Naive thymus-derived CD4-positive, alpha-beta T cell (primary cell): Measurements from ENCODE around the gene SLC33A1. TPM values are rescaled to one million over a fixed set of nuclear protein-coding genes. Genes with fewer than 3 reads are reported as not detected.
"Not testable (repeated sequence)": the region's sequence is repeated elsewhere in the genome, so short reads cannot be mapped to it uniquely, and the experiment has no call there.

ENCODE experiments used
- ATAC-seq: fragments of 150-1000 bp; cut with Tn5 transposase; 2 replicates; pipeline ENCODE4 v1.10.0; 2021; ENCODE audit warnings: mild to moderate bottlenecking, moderate library complexity
- CTCF ChIA-PET: fragments of 350-600 bp; sonication (Branson Sonifier 250); formaldehyde crosslinking; loops from one replicate; lab custom pipeline; 2021; ENCODE audit warnings: antibody characterized with exemption; lab: Charles Lee
- POLR2A ChIA-PET: fragments of 350-600 bp; sonication (Branson Sonifier 250); formaldehyde crosslinking; loops from one replicate; lab custom pipeline; 2021; ENCODE audit warnings: antibody characterized with exemption, inconsistent platforms; lab: Charles Lee
- DNase-seq, 9 donors: peaks; one replicate each; pipeline versions ENCODE4 v3.0.0 to v3.0.0-alpha.2; 2020 to 2022; ENCODE audit warnings: mixed read lengths in 1 of 9
- H3K27ac ChIP-seq: one replicate; pipeline ENCODE4 v1.7.0; 2013; ENCODE audit warnings: mild to moderate bottlenecking, low read depth, low read length, moderate library complexity
- H3K27me3 ChIP-seq, 2 donors: one replicate each; pipeline ENCODE4 v1.7.0; 2013; ENCODE audit warnings: low read length in 2 of 2, mild to moderate bottlenecking in 2 of 2, moderate library complexity in 2 of 2; ENCODE audit not compliant: control insufficient read depth in 2 of 2, insufficient read depth in 2 of 2
- H3K36me3 ChIP-seq, 3 experiments: 1 replicate in 2 of 3; 2 replicates in 1 of 3; pipeline ENCODE4 v1.7.0; 2013; ENCODE audit warnings: low read length in 3 of 3, mild to moderate bottlenecking in 3 of 3, moderate library complexity in 1 of 3; ENCODE audit not compliant: insufficient read depth in 3 of 3, control insufficient read depth in 2 of 3
- H3K4me1 ChIP-seq, 2 donors: one replicate each; pipeline ENCODE4 v1.7.0; 2013; ENCODE audit warnings: low read length in 2 of 2, mild to moderate bottlenecking in 2 of 2, moderate library complexity in 1 of 2; ENCODE audit not compliant: control insufficient read depth in 2 of 2, insufficient read depth in 2 of 2
- H3K4me3 ChIP-seq: 2 replicates; pipeline ENCODE4 v1.7.0; 2013; ENCODE audit warnings: mild to moderate bottlenecking, low read length
- H3K9me3 ChIP-seq, 3 experiments: 1 replicate in 2 of 3; 2 replicates in 1 of 3; pipeline ENCODE4 v1.7.0; 2013; ENCODE audit warnings: low read length in 3 of 3; ENCODE audit not compliant: control insufficient read depth in 2 of 3
- H3K27ac Mint-ChIP-seq, 9 donors: one replicate each; pipeline ENCODE4 v1.8.0; 2020 to 2022; ENCODE audit warnings: mixed read lengths in 9 of 9, mild to moderate bottlenecking in 8 of 9, moderate library complexity in 5 of 9, inconsistent platforms in 2 of 9
- H3K27me3 Mint-ChIP-seq, 5 donors: one replicate each; pipeline ENCODE4 v1.8.0; 2021 to 2022; ENCODE audit warnings: mixed read lengths in 5 of 5, mild to moderate bottlenecking in 1 of 5
- H3K36me3 Mint-ChIP-seq, 5 donors: one replicate each; pipeline ENCODE4 v1.8.0; 2020 to 2022; ENCODE audit warnings: mixed read lengths in 5 of 5, mild to moderate bottlenecking in 3 of 5, inconsistent platforms in 1 of 5
- H3K4me1 Mint-ChIP-seq, 7 donors: one replicate each; pipeline ENCODE4 v1.8.0; 2020 to 2022; ENCODE audit warnings: mixed read lengths in 7 of 7, mild to moderate bottlenecking in 3 of 7, inconsistent platforms in 1 of 7
- H3K4me3 Mint-ChIP-seq, 10 donors: one replicate each; pipeline ENCODE4 v1.8.0; 2020 to 2022; ENCODE audit warnings: mild to moderate bottlenecking in 10 of 10, mixed read lengths in 10 of 10, moderate library complexity in 6 of 10, inconsistent platforms in 2 of 10
- H3K9me3 Mint-ChIP-seq, 11 donors: one replicate each; pipeline ENCODE4 v1.8.0; 2020 to 2022; ENCODE audit warnings: mixed read lengths in 11 of 11, mild to moderate bottlenecking in 4 of 11, inconsistent platforms in 1 of 11, moderate library complexity in 1 of 11
- intact Hi-C, 2 donors: fragments of 100-400 bp; cut with micrococcal nuclease; formaldehyde crosslinking; loops; one replicate each; pipeline ENCODE4 v1.15.1; 2023
- polyA plus RNA-seq, 2 donors: library from polyadenylated mRNA; unstranded; fragments of 300-500 nt; fragmentation: Illumina TruSeq; gene quantifications; one replicate each; pipeline ENCODE4 v1.2.3, GENCODE V29; 2021
- total RNA-seq, 6 experiments: library from RNA in 5 of 6; stranded (reverse) in 5 of 6; gene quantifications; 1 replicate in 5 of 6; 2 replicates in 1 of 6; pipeline ENCODE4 v1.2.3 and lab custom pipeline; 2021 to 2026

SLC33A1 gene
- total and polyA plus RNA-seq, 7 experiments from 2014 or later = 9.4 to 40.8 (median 21.3) TPM

DNA sequence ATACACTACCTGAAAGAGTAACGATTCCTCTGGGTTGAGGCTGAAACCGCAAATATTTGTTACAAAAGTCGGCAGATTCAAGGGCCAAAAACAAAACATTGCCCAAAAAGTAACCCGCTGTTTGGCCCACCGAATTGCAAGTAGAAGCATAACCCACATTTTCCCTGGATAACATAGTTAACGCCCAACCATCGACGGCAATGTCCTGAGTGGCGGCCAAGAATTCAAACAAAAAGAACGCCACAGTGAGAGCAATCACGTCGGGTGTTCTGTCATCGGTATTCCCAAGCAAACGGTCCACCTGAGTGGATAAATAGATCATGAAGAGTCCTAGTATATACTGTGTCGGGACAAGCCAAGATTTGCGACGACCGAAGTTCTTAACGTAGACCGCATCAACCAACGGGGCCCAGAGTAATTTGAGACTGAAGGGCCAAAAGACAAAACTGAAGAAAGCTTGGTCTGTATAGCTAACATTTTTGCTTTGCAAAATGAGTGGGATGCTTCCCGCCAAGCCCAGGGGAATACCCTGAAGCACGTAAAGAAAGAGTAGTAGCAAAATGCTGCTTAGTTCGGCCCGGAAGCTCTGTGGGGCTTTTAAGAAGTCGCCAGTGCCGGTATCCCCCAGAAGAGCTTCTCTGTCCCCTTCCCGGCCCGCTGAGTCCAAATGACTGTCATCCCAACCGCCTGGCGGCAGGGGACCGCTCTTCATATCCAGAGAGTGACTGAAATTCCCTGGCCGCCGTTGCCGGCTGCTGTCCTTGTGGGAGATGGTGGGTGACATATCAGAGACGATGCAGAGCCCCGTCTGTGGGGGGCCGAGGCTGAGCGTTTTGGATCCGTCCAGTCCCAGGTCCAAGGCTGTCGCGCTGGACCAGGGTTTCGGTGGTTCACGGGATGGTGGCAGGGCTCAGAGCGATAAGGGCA is 750 bp downstream of the SLC33A1 start:
- H3K27me3 ChIP-seq = no peaks in the 10 kb centered on the region
- Mint-ChIP-seq H3K4me3 (peak overlapping the region; percentile 86 to 99 (median 95)), H3K4me1 (peaks cover 27 to 54% (median 45%) of the 10 kb centered on the region in 7 donors), H3K36me3 (peaks cover 0 to 25% (median 6%) of the 10 kb centered on the region in 5 donors), H3K27me3 (peaks cover 0 to 7% (median 0%) of the 10 kb centered on the region in 5 donors), H3K9me3 (peaks cover 0 to 9% (median 2%) of the 10 kb centered on the region in 11 donors), H3K27ac (peak overlapping the region; percentile 97 to 100 (median 99))
- peak overlapping the region; percentile 85 for H3K4me3 ChIP-seq
- ATAC-seq (no peak), DNase-seq (peak in 4 of 9 donors; percentile 17 to 49 (median 20))
- CTCF ChIA-PET = interaction anchor here (0.8 to 2.1 kb wide), 3 partner anchors 17 to 98 kb away, joined by 3 to 13 read pairs (median 3); partner anchors contain the start of genes C3orf33 and GMPS
- H3K4me1 ChIP-seq = peaks cover 21 to 39% of the 10 kb centered on the region in 2 donors
- H3K27ac ChIP-seq = peak overlapping the region; percentile 82
- intact Hi-C loops = loop anchor here (1.0 to 10.0 kb wide), 17 partner anchors 9 to 1529 kb away; partner anchors contain the start of genes C3orf33 (in 2 of the 2), CCNL1 (in 2 of the 2), DHX36 (in 2 of the 2) and GMPS (in 2 of the 2)
- no peaks in the 10 kb centered on the region for H3K9me3 ChIP-seq
- peaks cover 0 to 6% (median 0%) of the 10 kb centered on the region in 3 experiments for H3K36me3 ChIP-seq
- POLR2A ChIA-PET = interaction anchor here (0.7 to 3.2 kb wide), 6 partner anchors 8 to 1307 kb away, joined by 3 to 34 read pairs (median 8); partner anchors contain the start of genes C3orf33, CCNL1 and GMPS

- H3K27ac Mint-ChIP-seq = peak overlapping the region in 8 of 9 donors; percentile 8 to 100 (median 98)
- peaks cover 0 to 7% (median 0%) of the 10 kb centered on the region in 5 donors for H3K27me3 Mint-ChIP-seq
- H3K36me3 Mint-ChIP-seq = peaks cover 0 to 30% (median 12%) of the 10 kb centered on the region in 5 donors
- intact Hi-C loops = loop anchor here (5.0 to 10.0 kb wide), 6 partner anchors 100 to 965 kb away; partner anchors contain the start of gene SSR3 (in 1 of the 2)
- no peak for ATAC-seq
- Histone ChIP-seq H3K9me3 (no peaks in the 10 kb centered on the region), H3K27ac (no peak overlapping the region), H3K36me3 (peaks cover 0 to 6% (median 0%) of the 10 kb centered on the region in 3 experiments), H3K4me1 (peaks cover 21 to 39% of the 10 kb centered on the region in 2 donors), H3K27me3 (no peaks in the 10 kb centered on the region), H3K4me3 (peak overlapping the region; percentile 85)
- CTCF ChIA-PET = interaction anchor here (0.8 to 1.3 kb wide), 3 partner anchors 18 to 97 kb away, joined by 3 to 7 read pairs (median 4); partner anchors contain the start of genes C3orf33 and GMPS
- H3K9me3 Mint-ChIP-seq = peaks cover 0 to 9% (median 2%) of the 10 kb centered on the region in 11 donors
- H3K4me3 Mint-ChIP-seq = peak overlapping the region; percentile 86 to 99 (median 95)
- POLR2A ChIA-PET = interaction anchor here (2.1 to 3.2 kb wide), 3 partner anchors 19 to 1308 kb away, joined by 10 to 34 read pairs (median 25); partner anchors contain the start of genes C3orf33, CCNL1 and GMPS
- no peak for DNase-seq
- H3K4me1 Mint-ChIP-seq = peaks cover 34 to 63% (median 54%) of the 10 kb centered on the region in 7 donors
Measured at GRCh38 chr3:155852341-155852740, 1.9 kb downstream of the SLC33A1 start.

DNA sequence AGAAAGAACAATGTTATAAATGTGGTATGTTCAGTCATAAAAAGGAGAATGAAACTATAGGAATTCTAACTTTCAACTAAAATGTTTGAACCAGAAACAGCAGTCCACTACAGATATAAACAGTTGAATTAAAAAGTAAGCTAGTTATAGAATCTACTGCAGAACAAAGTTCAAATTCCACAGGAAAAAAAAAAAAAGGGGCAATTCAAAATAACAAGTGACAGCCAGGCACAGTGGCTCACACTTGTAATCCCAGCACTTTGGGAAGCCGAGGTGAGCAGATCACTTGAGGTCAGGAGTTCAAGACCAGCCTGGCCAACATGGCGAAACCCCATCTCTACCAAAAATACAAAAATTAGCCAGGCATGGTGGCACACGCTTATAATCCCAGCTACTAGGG is 4.8 kb downstream of the SLC33A1 start:
- Mint-ChIP-seq H3K4me3 (peak overlapping the region in 9 of 10 donors; percentile 36 to 65 (median 59)), H3K4me1 (peaks cover 40 to 76% (median 63%) of the 10 kb centered on the region in 7 donors), H3K36me3 (peaks cover 0 to 29% (median 12%) of the 10 kb centered on the region in 5 donors)
- intact Hi-C loops, DNase-seq, H3K36me3 ChIP-seq, H3K27ac ChIP-seq, H3K27me3 ChIP-seq, ATAC-seq, H3K4me3 ChIP-seq, H3K9me3 ChIP-seq, H3K27me3 Mint-ChIP-seq, H3K9me3 Mint-ChIP-seq, H3K27ac Mint-ChIP-seq: not testable (repeated sequence)
- peaks cover 18 to 44% of the 10 kb centered on the region in 2 donors for H3K4me1 ChIP-seq
- ChIA-PET CTCF (interaction anchor here (1.6 kb wide), 1 partner anchor 43 kb away, joined by 5 read pairs; the partner anchor contains the start of gene C3orf33), POLR2A (interaction anchor here (0.7 kb wide), 1 partner anchor 12 kb away, joined by 3 read pairs; no protein-coding TSS in a partner anchor)

- ChIA-PET POLR2A (no interaction called here), CTCF (no interaction called here)
- no peaks in the 10 kb centered on the region for H3K9me3 ChIP-seq
- H3K27me3 ChIP-seq = no peaks in the 10 kb centered on the region
- ATAC-seq (no peak), DNase-seq (no peak)
- peaks cover 39 to 80% (median 70%) of the 10 kb centered on the region in 7 donors for H3K4me1 Mint-ChIP-seq
- peak overlapping the region in 9 of 10 donors; percentile 1 to 59 (median 24) for H3K4me3 Mint-ChIP-seq
- no peaks in the 10 kb centered on the region for H3K27me3 Mint-ChIP-seq
- H3K9me3 Mint-ChIP-seq = no peaks in the 10 kb centered on the region
- H3K4me3 ChIP-seq = no peak overlapping the region
- peak overlapping the region in 1 of 9 donors; percentile 2 for H3K27ac Mint-ChIP-seq
- H3K36me3 Mint-ChIP-seq = peaks cover 0 to 29% (median 12%) of the 10 kb centered on the region in 5 donors
- H3K4me1 ChIP-seq = peaks cover 15 to 39% of the 10 kb centered on the region in 2 donors
- intact Hi-C loops = no loop called here
- no peak overlapping the region for H3K27ac ChIP-seq
- no peaks in the 10 kb centered on the region for H3K36me3 ChIP-seq
Measured at GRCh38 chr3:155847993-155848392, 6.2 kb downstream of the SLC33A1 start.

DNA sequence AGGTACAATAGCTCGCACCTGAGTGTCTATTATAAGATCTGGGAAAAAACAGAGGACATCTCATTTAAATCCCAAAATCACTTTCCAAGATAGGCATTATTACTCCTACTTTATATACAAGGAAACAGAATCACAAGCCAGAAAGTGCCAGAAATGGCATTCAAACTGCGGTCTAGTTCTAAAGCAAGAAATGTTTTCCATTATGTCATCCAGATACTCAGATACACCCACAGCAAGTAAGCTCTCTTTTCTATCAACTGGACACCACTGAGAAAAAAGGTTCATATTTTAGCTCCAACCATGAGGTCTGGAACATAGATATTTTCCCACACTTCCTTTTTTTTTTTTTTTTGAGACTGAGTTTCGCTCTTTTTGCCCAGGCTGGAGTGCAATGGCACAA is 8.1 kb downstream of the SLC33A1 start:
- intact Hi-C loops = no loop called here
- H3K4me1 ChIP-seq = peaks cover 4 to 25% of the 10 kb centered on the region in 2 donors

DNA sequence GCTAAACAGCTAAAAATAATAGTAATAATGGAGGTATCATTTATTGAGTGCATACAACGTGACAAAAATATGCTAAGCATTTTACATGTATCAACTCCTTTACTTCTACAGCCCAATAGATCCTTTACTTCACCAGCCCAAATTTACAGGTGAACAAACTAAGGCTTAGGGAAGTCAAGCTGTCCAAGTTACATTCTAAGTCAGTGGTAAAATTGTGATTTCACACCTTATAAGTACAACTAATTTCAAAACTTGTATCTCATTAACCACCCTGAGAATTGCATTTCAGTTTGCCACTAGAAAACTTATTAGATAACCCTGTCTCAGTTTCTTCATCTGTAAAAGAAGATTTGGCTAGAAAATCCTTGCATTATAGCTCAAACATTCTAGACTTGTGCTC is 10.7 kb downstream of the SLC33A1 start:
- intact Hi-C loops = no loop called here
- ChIA-PET POLR2A (interaction anchor here (0.6 kb wide), 2 partner anchors 26 to 34 kb away, joined by 4 to 5 read pairs; no protein-coding TSS in a partner anchor), CTCF (no interaction called here)
- Mint-ChIP-seq H3K4me3 (peak overlapping the region in 1 of 10 donors; percentile 28), H3K27ac (peak overlapping the region in 2 of 9 donors; percentile 3 to 8), H3K27me3 (no peaks in the 10 kb centered on the region), H3K36me3 (peaks cover 0 to 16% (median 9%) of the 10 kb centered on the region in 5 donors), H3K9me3 (no peaks in the 10 kb centered on the region), H3K4me1 (peaks cover 22 to 57% (median 41%) of the 10 kb centered on the region in 7 donors)
- Histone ChIP-seq H3K4me1 (peaks cover 0 to 10% of the 10 kb centered on the region in 2 donors), H3K9me3 (no peaks in the 10 kb centered on the region), H3K27me3 (no peaks in the 10 kb centered on the region), H3K4me3 (no peak overlapping the region), H3K27ac (no peak overlapping the region), H3K36me3 (no peaks in the 10 kb centered on the region)
- ATAC-seq (no peak), DNase-seq (no peak)

More for the DNA sequence above, 8.1 kb downstream of the SLC33A1 start:
- H3K4me1 Mint-ChIP-seq = peaks cover 27 to 68% (median 54%) of the 10 kb centered on the region in 7 donors
- DNase-seq (no peak), ATAC-seq (no peak)
- Histone ChIP-seq H3K27me3 (no peaks in the 10 kb centered on the region), H3K4me3 (no peak overlapping the region), H3K27ac (no peak overlapping the region), H3K36me3 (no peaks in the 10 kb centered on the region), H3K9me3 (no peaks in the 10 kb centered on the region)
- H3K9me3 Mint-ChIP-seq = no peaks in the 10 kb centered on the region
- H3K36me3 Mint-ChIP-seq = peaks cover 0 to 16% (median 10%) of the 10 kb centered on the region in 5 donors
- peak overlapping the region in 3 of 9 donors; percentile 2 to 36 (median 21) for H3K27ac Mint-ChIP-seq
- POLR2A ChIA-PET = no interaction called here
- peak overlapping the region in 7 of 10 donors; percentile 2 to 61 (median 21) for H3K4me3 Mint-ChIP-seq
- no peaks in the 10 kb centered on the region for H3K27me3 Mint-ChIP-seq
- CTCF ChIA-PET = no interaction called here
